ENCODE results near the gene PRXL2B.
"Not testable (repeated sequence)": the region's sequence is repeated elsewhere in the genome, so short reads cannot be mapped to it uniquely, and the experiment has no call there.

PRXL2B gene

GRCh38 chr1:2586154-2587070 lies at the start of gene PRXL2B:
Gene PRXL2B (plus strand): TSS chr1:2586777. CDS start chr1:2586886, 109 bp downstream.
- DNase-seq = peak; percentile 100

GRCh38 chr1:2537784-2538115 lies 48.8 kb upstream of the PRXL2B start:
- no peak for DNase-seq

- no peak for DNase-seq
Measured at GRCh38 chr1:2538376-2538775, 48.2 kb upstream of the PRXL2B start.

- DNase-seq = no peak
Measured at GRCh38 chr1:2538872-2539271, 47.7 kb upstream of the PRXL2B start.

GRCh38 chr1:2539312-2539907 lies 47.2 kb upstream of the PRXL2B start:
- DNase-seq = peak; percentile 6 to 48 (median 18)

GRCh38 chr1:2540816-2541492 lies 45.6 kb upstream of the PRXL2B start:
- DNase-seq = no peak

GRCh38 chr1:2541619-2542245 lies 44.8 kb upstream of the PRXL2B start:
- DNase-seq = no peak

GRCh38 chr1:2542246-2542915 lies 44.2 kb upstream of the PRXL2B start:
- no peak for DNase-seq

GRCh38 chr1:2543543-2544092 lies 43.0 kb upstream of the PRXL2B start:
- DNase-seq = no peak

GRCh38 chr1:2544093-2544874 lies 42.3 kb upstream of the PRXL2B start:
- no peak for DNase-seq

GRCh38 chr1:2544875-2545640 lies 41.5 kb upstream of the PRXL2B start:
- no peak for DNase-seq

- peak; percentile 74 to 94 (median 88) for DNase-seq
Measured at GRCh38 chr1:2545754-2546514, 40.6 kb upstream of the PRXL2B start.

GRCh38 chr1:2546515-2547209 lies 39.9 kb upstream of the PRXL2B start:
- DNase-seq = peak; percentile 86 to 94 (median 91)

- DNase-seq = peak; percentile 63 to 73 (median 65)
Measured at GRCh38 chr1:2547210-2548067, 39.1 kb upstream of the PRXL2B start.

GRCh38 chr1:2548068-2548589 lies 38.4 kb upstream of the PRXL2B start:
- peak; percentile 74 to 89 (median 79) for DNase-seq

- DNase-seq = not testable (repeated sequence)
Measured at GRCh38 chr1:2549367-2550029, 37.1 kb upstream of the PRXL2B start.

GRCh38 chr1:2550309-2550861 lies 36.2 kb upstream of the PRXL2B start:
- DNase-seq = not testable (repeated sequence)

All from suppressor macrophage treated with lipopolysaccharide for 1 hour (primary cell).